GM19372 (cell line): ENCODE results near the gene CEP68.
A peak's percentile ranks its signal among the peaks of the same experiment; 100 is the strongest.
"Not testable (repeated sequence)": the region's sequence is repeated elsewhere in the genome, so short reads cannot be mapped to it uniquely, and the experiment has no call there.

Experiments used
- ATAC-seq: cut with Tn5 transposase; IDR thresholded peaks from one replicate; pipeline ENCODE4 v1.9.1; 2021; ENCODE audit warnings: mild to moderate bottlenecking, low read depth, moderate library complexity; ENCODE audit not compliant: unreplicated experiment

The CEP68 gene

GRCh38 chr2:65056215-65057053, at the start of gene CEP68:
Gene CEP68 (plus strand): TSS chr2:65056416. CDS start chr2:65069445, 13,029 bp downstream.
- ATAC-seq: peak; percentile 86

- no peak for ATAC-seq
Observed at GRCh38 chr2:65013776-65014175, 42.4 kb upstream of the CEP68 start.

GRCh38 chr2:65015731-65016130, 40.5 kb upstream of the CEP68 start:
- ATAC-seq: no peak

- no peak for ATAC-seq
Observed at GRCh38 chr2:65016789-65017188, 39.4 kb upstream of the CEP68 start.

GRCh38 chr2:65017335-65017734, 38.9 kb upstream of the CEP68 start:
- ATAC-seq: no peak

- no peak for ATAC-seq
Observed at GRCh38 chr2:65018141-65018582, 38.1 kb upstream of the CEP68 start.

GRCh38 chr2:65019010-65019409, 37.2 kb upstream of the CEP68 start:
- ATAC-seq: no peak

- ATAC-seq: no peak
Observed at GRCh38 chr2:65019675-65020195, 36.5 kb upstream of the CEP68 start.

- ATAC-seq: not testable (repeated sequence)
Observed at GRCh38 chr2:65020251-65020650, 36.0 kb upstream of the CEP68 start.

- ATAC-seq: no peak
Observed at GRCh38 chr2:65020943-65021528, 35.2 kb upstream of the CEP68 start.

GRCh38 chr2:65021709-65022108, 34.5 kb upstream of the CEP68 start:
- ATAC-seq: no peak

GRCh38 chr2:65022189-65022588, 34.0 kb upstream of the CEP68 start:
- no peak for ATAC-seq

GRCh38 chr2:65023742-65024141, 32.5 kb upstream of the CEP68 start:
- no peak for ATAC-seq

- ATAC-seq: no peak
Observed at GRCh38 chr2:65024149-65024829, 31.9 kb upstream of the CEP68 start.

- no peak for ATAC-seq
Observed at GRCh38 chr2:65025453-65026123, 30.6 kb upstream of the CEP68 start.

GRCh38 chr2:65026154-65026553, 30.1 kb upstream of the CEP68 start:
- ATAC-seq: no peak

GRCh38 chr2:65026704-65027464, 29.3 kb upstream of the CEP68 start:
- no peak for ATAC-seq

GRCh38 chr2:65027616-65028244, 28.5 kb upstream of the CEP68 start:
- no peak for ATAC-seq
